Adipocyte (in vitro differentiated cells): ENCODE results near the gene UTP4.
"Not testable (repeated sequence)": the region's sequence is repeated elsewhere in the genome, so short reads cannot be mapped to it uniquely, and the experiment has no call there.

Experiments
- DNase-seq: peaks from one replicate; pipeline ENCODE4 v3.0.0-alpha.2; 2015; ENCODE audit warnings: low read depth
- H3K27me3 ChIP-seq: replicated peaks from 2 replicates; pipeline ENCODE4 v1.7.0; 2013; ENCODE audit warnings: mild to moderate bottlenecking, low read length, moderate library complexity; ENCODE audit not compliant: control insufficient read depth, insufficient read depth
- H3K36me3 ChIP-seq: 2 replicates; pipeline ENCODE4 v1.7.0; 2013; ENCODE audit warnings: low read length, mild to moderate bottlenecking, moderate library complexity; ENCODE audit not compliant: control insufficient read depth, insufficient read depth, severe bottlenecking
- H3K4me1 ChIP-seq: 2 replicates; pipeline ENCODE4 v1.7.0; 2013; ENCODE audit warnings: mild to moderate bottlenecking, low read length, moderate library complexity; ENCODE audit not compliant: control insufficient read depth, insufficient read depth
- H3K4me3 ChIP-seq: 2 replicates; pipeline ENCODE4 v1.7.0; 2013; ENCODE audit warnings: mild to moderate bottlenecking, low read length, moderate library complexity
- H3K9ac ChIP-seq: 2 replicates; pipeline ENCODE4 v1.7.0; 2013; ENCODE audit warnings: mild to moderate bottlenecking, low read length, moderate library complexity
- H3K9me3 ChIP-seq: 2 replicates; pipeline ENCODE4 v1.7.0; 2013; ENCODE audit warnings: mild to moderate bottlenecking, low read length, moderate library complexity; ENCODE audit not compliant: control insufficient read depth

The UTP4 gene

DNA sequence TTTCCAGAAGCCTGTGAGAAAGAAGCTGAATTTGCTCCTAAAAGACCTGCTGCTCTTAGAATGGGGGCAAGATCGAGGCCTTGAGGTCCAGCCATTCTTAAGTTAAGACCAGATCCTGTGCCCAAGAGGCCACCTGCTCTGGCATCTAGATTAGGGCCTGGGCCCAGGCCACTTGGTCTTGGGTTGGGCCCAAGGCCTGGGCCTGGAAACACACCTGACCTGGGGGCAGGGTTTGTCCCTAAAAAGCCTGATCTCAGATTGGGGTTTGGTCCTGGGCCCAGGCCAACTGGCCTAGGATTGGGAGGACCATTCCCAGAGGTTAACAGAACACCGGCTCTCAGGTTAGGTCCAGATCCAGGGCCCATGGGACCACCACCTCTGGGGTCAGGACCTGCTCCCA is 12.9 kb upstream of the UTP4 start:
- no peaks in the 10 kb centered on the region for H3K27me3 ChIP-seq
- no peak for DNase-seq
- H3K9ac ChIP-seq: no peak overlapping the region
- no peaks in the 10 kb centered on the region for H3K9me3 ChIP-seq
- peaks cover 51% of the 10 kb centered on the region for H3K36me3 ChIP-seq
- H3K4me3 ChIP-seq: no peak overlapping the region
- no peaks in the 10 kb centered on the region for H3K4me1 ChIP-seq

DNA sequence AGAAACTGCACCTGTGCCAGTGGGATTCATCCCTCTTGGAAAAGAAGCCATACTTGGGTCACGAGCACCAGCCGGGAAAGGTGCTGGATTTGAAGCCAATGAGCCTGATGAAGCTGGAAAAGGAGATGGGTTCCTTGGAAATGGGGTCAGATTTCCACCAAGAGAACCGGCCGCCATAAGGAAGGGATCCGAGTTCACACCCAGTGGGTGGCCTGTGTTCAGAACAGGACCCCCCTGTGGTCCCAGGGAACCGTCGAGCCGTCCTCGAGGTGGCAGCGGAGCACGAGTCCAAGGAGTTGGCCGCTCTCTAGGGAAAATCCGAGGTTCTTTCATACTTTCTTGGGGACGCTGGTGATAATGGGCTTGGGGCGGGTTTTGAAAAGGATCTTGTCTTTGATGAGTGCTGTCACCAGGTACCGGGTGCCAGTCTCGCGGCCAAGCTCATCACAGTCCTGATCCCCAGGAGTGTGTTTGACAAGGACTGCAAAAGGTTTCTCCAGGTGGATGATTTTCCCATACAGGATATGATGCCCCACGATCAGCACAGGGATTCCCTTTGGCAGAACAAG is 12.3 kb upstream of the UTP4 start:
- H3K36me3 ChIP-seq: peaks cover 45% of the 10 kb centered on the region
- DNase-seq: no peak

DNA sequence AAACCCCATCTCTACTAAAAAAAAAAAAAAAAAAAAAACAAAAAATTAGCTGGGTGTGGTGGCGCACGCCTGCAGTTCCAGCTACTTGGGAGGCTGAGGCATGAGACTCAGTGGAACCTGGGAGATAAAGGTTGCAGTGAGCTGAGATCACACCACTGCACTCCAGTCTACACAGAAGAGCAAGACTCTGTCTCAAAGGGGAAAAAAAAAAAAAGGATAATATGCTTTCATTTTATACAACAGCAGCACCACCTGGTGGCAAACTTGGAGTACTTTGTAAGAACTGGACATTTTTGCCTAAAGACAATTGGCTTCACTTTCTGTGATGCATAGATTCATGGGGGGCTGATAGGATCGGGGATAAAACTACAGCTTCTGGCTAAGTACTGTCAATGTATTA is 8.5 kb upstream of the UTP4 start:
- H3K36me3 ChIP-seq: peaks cover 38% of the 10 kb centered on the region
- DNase-seq: peak; percentile 89

More for the DNA sequence above, 12.3 kb upstream of the UTP4 start:
- Histone ChIP-seq H3K9me3 (no peaks in the 10 kb centered on the region), H3K27me3 (no peaks in the 10 kb centered on the region), H3K4me3 (no peak overlapping the region), H3K9ac (no peak overlapping the region), H3K4me1 (no peaks in the 10 kb centered on the region)

DNA sequence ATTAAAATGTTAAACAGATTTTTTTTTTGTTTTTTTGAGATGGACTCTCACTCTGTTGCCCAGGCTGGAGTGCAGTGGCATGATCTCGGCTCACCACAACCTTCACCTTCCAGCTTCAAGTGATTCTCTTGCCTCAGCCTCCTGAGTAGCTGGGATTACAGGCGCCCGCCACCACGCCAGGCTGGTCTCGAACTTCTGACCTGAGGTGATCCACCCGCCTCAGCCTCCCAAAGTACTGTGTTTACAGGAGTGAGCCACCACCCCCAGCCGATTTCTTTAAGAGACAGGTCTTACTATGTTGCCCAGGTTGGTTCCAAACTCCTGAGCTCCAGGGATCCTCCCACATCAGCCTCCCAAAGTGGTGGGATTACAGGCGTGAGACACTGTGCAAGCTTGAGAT is 8.0 kb upstream of the UTP4 start:
- H3K4me3 ChIP-seq, H3K9ac ChIP-seq, DNase-seq, H3K27me3 ChIP-seq, H3K9me3 ChIP-seq, H3K4me1 ChIP-seq: not testable (repeated sequence)
- peaks cover 33% of the 10 kb centered on the region for H3K36me3 ChIP-seq

More for the DNA sequence above, 8.5 kb upstream of the UTP4 start:
- Histone ChIP-seq H3K4me1 (no peaks in the 10 kb centered on the region), H3K4me3 (no peak overlapping the region), H3K27me3 (no peaks in the 10 kb centered on the region), H3K9me3 (no peaks in the 10 kb centered on the region), H3K9ac (no peak overlapping the region)

DNA sequence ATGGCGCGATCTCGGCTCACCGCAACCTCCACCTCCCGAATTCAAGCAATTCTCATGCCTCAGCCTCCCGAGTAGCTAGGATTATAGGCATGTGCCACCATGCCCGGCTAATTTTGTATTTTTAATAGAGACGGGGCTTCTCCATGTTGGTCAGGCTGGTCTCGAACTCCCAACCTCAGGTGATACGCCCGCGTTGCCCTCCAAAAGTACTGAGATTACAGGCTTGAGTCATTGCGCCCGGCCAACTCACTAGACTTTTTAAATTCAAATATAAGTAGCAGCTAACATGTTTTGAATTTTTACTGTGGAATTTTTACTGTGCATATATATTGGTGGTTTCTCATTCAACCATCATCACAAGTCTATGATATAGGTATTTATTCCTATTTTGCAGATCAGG is 7.5 kb upstream of the UTP4 start:
- H3K36me3 ChIP-seq: peaks cover 27% of the 10 kb centered on the region
- H3K9me3 ChIP-seq, DNase-seq, H3K9ac ChIP-seq, H3K27me3 ChIP-seq, H3K4me1 ChIP-seq, H3K4me3 ChIP-seq: not testable (repeated sequence)

GRCh38 chr16:69126221-69126620 is 6.2 kb upstream of the UTP4 start:
- H3K27me3 ChIP-seq: no peaks in the 10 kb centered on the region
- no peak overlapping the region for H3K9ac ChIP-seq
- H3K4me1 ChIP-seq: peaks cover 13% of the 10 kb centered on the region
- H3K9me3 ChIP-seq: no peaks in the 10 kb centered on the region
- no peak overlapping the region for H3K4me3 ChIP-seq
- DNase-seq: no peak
- peaks cover 15% of the 10 kb centered on the region for H3K36me3 ChIP-seq

GRCh38 chr16:69126801-69127200 is 5.6 kb upstream of the UTP4 start:
- not testable (repeated sequence) for H3K9me3 ChIP-seq, H3K9ac ChIP-seq, H3K27me3 ChIP-seq, DNase-seq, H3K4me3 ChIP-seq
- peaks cover 14% of the 10 kb centered on the region for H3K36me3 ChIP-seq
- H3K4me1 ChIP-seq: peaks cover 13% of the 10 kb centered on the region

GRCh38 chr16:69127966-69128510 is 4.4 kb upstream of the UTP4 start:
- Histone ChIP-seq H3K9ac (no peak overlapping the region), H3K4me1 (peaks cover 13% of the 10 kb centered on the region)

GRCh38 chr16:69130461-69130860 is 2.0 kb upstream of the UTP4 start:
- H3K27me3 ChIP-seq: no peaks in the 10 kb centered on the region
- H3K4me3 ChIP-seq: peak overlapping the region; percentile 96
- H3K4me1 ChIP-seq: peaks cover 28% of the 10 kb centered on the region
- H3K9me3 ChIP-seq: no peaks in the 10 kb centered on the region
- peak overlapping the region; percentile 99 for H3K9ac ChIP-seq
- DNase-seq: no peak
- H3K36me3 ChIP-seq: peaks cover 14% of the 10 kb centered on the region

More at GRCh38 chr16:69127966-69128510, 4.4 kb upstream of the UTP4 start:
- Histone ChIP-seq H3K9me3 (no peaks in the 10 kb centered on the region), H3K4me3 (no peak overlapping the region), H3K27me3 (no peaks in the 10 kb centered on the region), H3K36me3 (peaks cover 12% of the 10 kb centered on the region)
- DNase-seq: no peak

DNA sequence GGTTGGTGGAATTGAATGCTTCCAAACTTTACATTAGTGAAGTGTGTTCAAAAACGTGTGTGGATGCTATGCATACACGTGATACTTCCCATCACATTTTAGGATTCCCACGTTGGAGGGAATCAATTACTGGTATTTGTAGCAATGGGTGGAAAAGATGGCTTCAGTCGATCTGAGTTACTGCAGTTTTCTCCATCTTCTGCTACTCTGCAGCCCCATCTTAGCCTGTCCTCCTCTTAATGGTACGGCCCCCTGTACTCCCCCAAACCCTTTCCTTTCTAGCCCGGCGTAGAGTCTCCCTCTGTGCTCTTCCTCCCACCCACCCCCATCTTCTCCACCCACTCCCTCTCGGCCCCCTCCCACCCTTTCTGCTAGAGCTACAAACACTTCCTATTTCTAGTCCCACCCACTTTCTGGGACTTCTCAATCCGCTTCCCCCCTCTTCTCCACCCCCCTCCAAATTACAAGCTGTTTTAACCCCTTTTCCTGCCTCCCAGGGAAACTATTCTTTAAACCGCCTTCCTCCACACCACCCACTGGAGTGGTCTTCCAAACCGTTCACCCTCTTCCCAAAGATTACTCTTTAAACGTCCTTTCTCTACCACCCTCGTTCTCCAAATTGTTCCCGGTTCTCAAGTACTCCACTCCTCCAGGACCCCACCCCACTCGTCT is 1.1 kb upstream of the UTP4 start:
- Histone ChIP-seq H3K9me3 (no peaks in the 10 kb centered on the region), H3K4me1 (peaks cover 28% of the 10 kb centered on the region), H3K4me3 (peak overlapping the region; percentile 96), H3K36me3 (peaks cover 12% of the 10 kb centered on the region), H3K27me3 (no peaks in the 10 kb centered on the region), H3K9ac (peak overlapping the region; percentile 99)
- DNase-seq: peak; percentile 55

- Histone ChIP-seq H3K4me3 (peak overlapping the region; percentile 96), H3K9me3 (no peaks in the 10 kb centered on the region), H3K27me3 (no peaks in the 10 kb centered on the region), H3K36me3 (peaks cover 11% of the 10 kb centered on the region), H3K4me1 (peaks cover 34% of the 10 kb centered on the region), H3K9ac (peak overlapping the region; percentile 99)
- peak; percentile 91 for DNase-seq
Measured at GRCh38 chr16:69131839-69132423, 518 bp upstream of the UTP4 start.
